H9 (cell line): Measurements from ENCODE around the gene ADPRH. TPM values are rescaled to one million over a fixed set of nuclear protein-coding genes. Genes with fewer than 3 reads are reported as not detected.

Experiments used
- DNase-seq: peaks from one replicate; pipeline ENCODE4 v3.0.0-alpha.2; 2017
- H2AFZ ChIP-seq: one replicate; pipeline ENCODE4 v1.6.1; 2013; ENCODE audit warnings: mild to moderate bottlenecking, low read length, control low read depth, moderate library complexity
- H2AK5ac ChIP-seq: 2 replicates; pipeline ENCODE4 v1.6.1; 2013; ENCODE audit warnings: low read length, control low read depth, mixed read lengths; ENCODE audit not compliant: insufficient read length
- H2BK120ac ChIP-seq: one replicate; pipeline ENCODE4 v1.6.1; 2013; ENCODE audit warnings: low read depth, mild to moderate bottlenecking, low read length, control low read depth, inconsistent platforms; ENCODE audit not compliant: poor library complexity, severe bottlenecking
- H2BK12ac ChIP-seq: 2 replicates; pipeline ENCODE4 v1.6.1; 2013; ENCODE audit warnings: low read length, control low read depth, mixed read lengths, low read depth; ENCODE audit not compliant: insufficient read length
- H2BK15ac ChIP-seq: 2 replicates; pipeline ENCODE4 v1.6.1; 2013; ENCODE audit warnings: low read depth, low read length, control low read depth
- H2BK20ac ChIP-seq: one replicate; pipeline ENCODE4 v1.6.1; 2013; ENCODE audit warnings: low read depth, mild to moderate bottlenecking, low read length, control low read depth, inconsistent platforms; ENCODE audit not compliant: poor library complexity, severe bottlenecking
- H2BK5ac ChIP-seq: 2 replicates; pipeline ENCODE4 v1.6.1; 2013; ENCODE audit warnings: low read length, control low read depth, mixed read lengths; ENCODE audit not compliant: insufficient read length
- H3K14ac ChIP-seq: 2 replicates; pipeline ENCODE4 v1.6.1; 2013; ENCODE audit warnings: low read length, control low read depth; ENCODE audit not compliant: insufficient read depth
- H3K18ac ChIP-seq: 2 replicates; pipeline ENCODE4 v1.6.1; 2013; ENCODE audit warnings: low read depth, mild to moderate bottlenecking, mixed read lengths, low read length, control low read depth; ENCODE audit not compliant: insufficient read length
- H3K23ac ChIP-seq: 2 replicates; pipeline ENCODE4 v1.6.1; 2013; ENCODE audit warnings: low read length, control low read depth, mixed read lengths, low read depth; ENCODE audit not compliant: insufficient read length
- H3K23me2 ChIP-seq: 2 replicates; pipeline ENCODE4 v1.6.1; 2013; ENCODE audit warnings: low read depth, mild to moderate bottlenecking, mixed read lengths, low read length, control low read depth; ENCODE audit not compliant: insufficient read length, poor library complexity, severe bottlenecking
- H3K27ac ChIP-seq: 2 replicates; pipeline ENCODE4 v1.5.1; 2013; ENCODE audit warnings: low read length, control low read depth, mixed read lengths, low read depth; ENCODE audit not compliant: insufficient read length
- H3K27me3 ChIP-seq: 2 replicates; pipeline ENCODE4 v1.6.1; 2013; ENCODE audit warnings: low read length, control low read depth, inconsistent platforms; ENCODE audit not compliant: insufficient read depth
- H3K4ac ChIP-seq: 2 replicates; pipeline ENCODE4 v1.6.1; 2013; ENCODE audit warnings: low read depth, mild to moderate bottlenecking, control low read depth, inconsistent platforms, low read length, moderate library complexity
- H3K4me1 ChIP-seq: 2 replicates; pipeline ENCODE4 v1.6.1; 2013; ENCODE audit warnings: low read length, control low read depth, inconsistent platforms; ENCODE audit not compliant: insufficient read depth
- H3K4me2 ChIP-seq: 2 replicates; pipeline ENCODE4 v1.6.1; 2013; ENCODE audit warnings: low read length, control low read depth, mixed read lengths; ENCODE audit not compliant: insufficient read length, insufficient read depth
- H3K56ac ChIP-seq: 2 replicates; pipeline ENCODE4 v1.6.1; 2013; ENCODE audit warnings: low read depth, mild to moderate bottlenecking, mixed read lengths, low read length, control low read depth; ENCODE audit not compliant: insufficient read length
- H3K79me1 ChIP-seq: 2 replicates; pipeline ENCODE4 v1.6.1; 2013; ENCODE audit warnings: low read depth, mild to moderate bottlenecking, moderate library complexity, low read length, control low read depth, inconsistent platforms; ENCODE audit not compliant: insufficient read depth, poor library complexity, severe bottlenecking
- H3K79me2 ChIP-seq: 2 replicates; pipeline ENCODE4 v1.6.1; 2013; ENCODE audit warnings: low read length, control low read depth, inconsistent platforms; ENCODE audit not compliant: insufficient read depth
- H3K9ac ChIP-seq: 2 replicates; pipeline ENCODE4 v1.6.1; 2013; ENCODE audit warnings: low read length, control low read depth, mixed read lengths; ENCODE audit not compliant: insufficient read length; ENCODE audit errors: extremely low read depth
- H3K9me3 ChIP-seq: one replicate; pipeline ENCODE4 v1.6.1; 2013; ENCODE audit warnings: low read depth, low read length, inconsistent platforms; ENCODE audit not compliant: control insufficient read depth
- H3T11ph ChIP-seq: one replicate; pipeline ENCODE4 v1.6.1; 2013; ENCODE audit warnings: mild to moderate bottlenecking, low read length, control low read depth, inconsistent platforms
- H4K20me1 ChIP-seq: one replicate; pipeline ENCODE4 v1.6.1; 2013; ENCODE audit not compliant: control insufficient read depth, insufficient read length, insufficient read depth
- H4K5ac ChIP-seq: 2 replicates; pipeline ENCODE4 v1.6.1; 2013; ENCODE audit warnings: low read depth, mild to moderate bottlenecking, mixed read lengths, low read length, control low read depth; ENCODE audit not compliant: insufficient read length
- H4K8ac ChIP-seq: replicated peaks from 2 replicates; pipeline ENCODE4 v1.6.1; 2013; ENCODE audit warnings: low read length, control low read depth, mixed read lengths, low read depth; ENCODE audit not compliant: insufficient read length
- H4K91ac ChIP-seq: 2 replicates; pipeline ENCODE4 v1.6.1; 2013; ENCODE audit warnings: low read depth, mild to moderate bottlenecking, moderate library complexity, mixed read lengths, low read length, control low read depth; ENCODE audit not compliant: insufficient read length
- H3K27ac Mint-ChIP-seq, 3 experiments: 2 replicates in 2 of 3; 3 replicates in 1 of 3; pipeline ENCODE4 v1.8.0; 2020 to 2021; ENCODE audit warnings: mixed read lengths in 3 of 3, mild to moderate bottlenecking in 1 of 3, moderate library complexity in 1 of 3
- H3K27me3 Mint-ChIP-seq: 2 replicates; pipeline ENCODE4 v1.8.0; 2021; ENCODE audit warnings: low read depth, mild to moderate bottlenecking, moderate library complexity, mixed read lengths
- H3K36me3 Mint-ChIP-seq, 3 experiments: 2 replicates in 2 of 3; 3 replicates in 1 of 3; pipeline ENCODE4 v1.8.0; 2020 to 2021; ENCODE audit warnings: low read depth in 3 of 3, mixed read lengths in 3 of 3; ENCODE audit not compliant: insufficient read depth in 1 of 3
- H3K4me1 Mint-ChIP-seq, 2 experiments: 2 replicates each; pipeline ENCODE4 v1.8.0; 2020; ENCODE audit warnings: mixed read lengths in 2 of 2
- H3K4me3 Mint-ChIP-seq, 2 experiments: 2 replicates in 1 of 2; 3 replicates in 1 of 2; pipeline ENCODE4 v1.8.0; 2020 to 2021; ENCODE audit warnings: mild to moderate bottlenecking in 2 of 2, mixed read lengths in 2 of 2, moderate library complexity in 1 of 2
- H3K9me3 Mint-ChIP-seq, 2 experiments: 2 replicates in 1 of 2; 3 replicates in 1 of 2; pipeline ENCODE4 v1.8.0; 2020; ENCODE audit warnings: mild to moderate bottlenecking in 2 of 2, mixed read lengths in 2 of 2, moderate library complexity in 1 of 2
- CTCF ChIP-seq: fragments of 200-600 bp; sonication (generic); conservative IDR thresholded peaks from 3 replicates; pipeline ENCODE4 v1.8.0; 2021; ENCODE audit warnings: antibody characterized with exemption, mild to moderate bottlenecking
- WGBS: extraction: QIAGEN DNeasy Blood & Tissue Kit; methylation state at CpG from one replicate; pipeline ENCODE4 v1.1.7; 2013; ENCODE audit warnings: missing lambda C conversion rate, low lambda C conversion rate, mixed read lengths; ENCODE audit not compliant: insufficient read length; ENCODE audit errors: extremely low coverage; 5-methylcytosine and 5-hydroxymethylcytosine counted together
- total RNA-seq: library from RNA; stranded (reverse); gene quantifications from 2 replicates; pipeline ENCODE4 v1.2.1, GENCODE V29; 2021

The ADPRH gene
- total RNA-seq, 1 experiment from 2014 or later, result 3.1 TPM

- no peak for DNase-seq
- H3K36me3 Mint-ChIP-seq, result peaks cover 0 to 5% (median 2%) of the 10 kb centered on the region in 3 experiments; a peak in 5 of 7 replicates
Measured at GRCh38 chr3:119592861-119593260, 13.6 kb downstream of the ADPRH start.

More at GRCh38 chr3:119592861-119593260, 13.6 kb downstream of the ADPRH start:
- WGBS, result no CpG with 5 or more reads among the region's 1 CpG
- Mint-ChIP-seq H3K27me3 (peaks cover 5% of the 10 kb centered on the region), H3K27ac (no peak overlapping the region), H3K4me3 (no peak overlapping the region), H3K9me3 (peaks cover 6 to 13% of the 10 kb centered on the region in 2 experiments; a peak in 4 of 5 replicates), H3K4me1 (peaks cover 17 to 20% of the 10 kb centered on the region in 2 experiments)
- H3K9me3 ChIP-seq, result no peaks in the 10 kb centered on the region
- no peaks in the 10 kb centered on the region for H4K20me1 ChIP-seq
- no peak overlapping the region for H2BK15ac ChIP-seq
- no peak overlapping the region for H4K5ac ChIP-seq
- H3K27me3 ChIP-seq, result no peaks in the 10 kb centered on the region
- H3K4me1 ChIP-seq, result no peaks in the 10 kb centered on the region; the same call in 1 of the 2 replicates
- H3K18ac ChIP-seq, result no peak overlapping the region
- no peak overlapping the region for H3K23ac ChIP-seq
- H3K4me2 ChIP-seq, result no peak overlapping the region
- H3K79me1 ChIP-seq, result no peaks in the 10 kb centered on the region
- no peak overlapping the region for H4K91ac ChIP-seq
- H2AK5ac ChIP-seq, result no peak overlapping the region
- H2BK120ac ChIP-seq, result no peak overlapping the region
- no peak overlapping the region for H3K4ac ChIP-seq
- H2BK20ac ChIP-seq, result no peak overlapping the region
- no peak overlapping the region for H2BK5ac ChIP-seq
- no peak overlapping the region for H3T11ph ChIP-seq
- no peak overlapping the region for H3K9ac ChIP-seq
- no peak overlapping the region for H3K56ac ChIP-seq
- no peaks in the 10 kb centered on the region for H3K79me2 ChIP-seq
- no peak for TF ChIP-seq CTCF
- H3K27ac ChIP-seq, result no peak overlapping the region
- H3K14ac ChIP-seq, result no peak overlapping the region
- no peaks in the 10 kb centered on the region for H3K23me2 ChIP-seq
- no peak overlapping the region for H2BK12ac ChIP-seq
- H2AFZ ChIP-seq, result no peak overlapping the region
- no peak overlapping the region for H4K8ac ChIP-seq
